HG02970 (cell line): Measurements from ENCODE around the gene LLGL1.
"Not testable (repeated sequence)": the region's sequence is repeated elsewhere in the genome, so short reads cannot be mapped to it uniquely, and the experiment has no call there.

Experiments
- ATAC-seq: cut with Tn5 transposase; IDR thresholded peaks from one replicate; pipeline ENCODE4 v1.9.1; 2021; ENCODE audit warnings: mild to moderate bottlenecking, moderate library complexity, moderate number of reproducible peaks; ENCODE audit not compliant: unreplicated experiment, low FRiP score

The LLGL1 gene

DNA sequence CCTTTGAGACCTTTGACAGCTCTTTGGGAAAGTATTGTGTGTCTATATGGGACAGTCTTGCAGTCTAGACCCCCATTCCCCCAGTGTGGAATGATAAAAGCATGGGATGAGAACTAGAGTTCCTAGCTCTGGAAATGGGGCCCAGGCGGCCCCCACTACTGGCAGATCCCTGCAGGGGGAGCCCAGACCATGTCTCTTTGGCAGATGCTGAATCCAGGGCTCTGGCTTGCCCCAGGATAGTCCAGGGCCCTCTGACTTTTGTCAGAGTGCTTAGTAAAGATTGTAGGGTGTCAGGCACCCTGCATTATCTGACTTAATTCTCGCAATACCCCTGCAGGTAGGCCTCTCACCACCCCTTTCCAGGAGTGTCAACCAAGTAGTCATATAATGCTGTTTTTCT lies 33.5 kb upstream of the LLGL1 start:
- ATAC-seq, result no peak

DNA sequence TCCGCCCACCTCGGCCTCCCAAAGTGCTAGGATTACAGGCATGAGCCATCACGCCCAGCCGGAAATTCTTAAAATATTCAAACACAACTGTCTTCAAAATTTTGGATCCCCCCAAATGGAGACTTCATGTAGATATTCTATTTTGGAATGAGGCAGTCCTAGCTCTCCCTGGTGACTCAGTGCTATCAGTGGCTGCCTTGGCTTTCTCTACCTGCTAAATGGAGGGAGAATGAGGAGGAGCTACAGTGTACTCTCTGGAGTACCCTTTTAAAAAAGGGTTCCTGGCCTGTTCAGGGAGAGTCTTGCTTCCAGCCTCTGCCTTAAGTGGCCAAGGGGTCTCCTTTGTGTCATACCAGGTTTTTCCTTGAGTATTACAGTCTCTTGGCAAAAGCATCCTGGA lies 31.0 kb upstream of the LLGL1 start:
- no peak for ATAC-seq

DNA sequence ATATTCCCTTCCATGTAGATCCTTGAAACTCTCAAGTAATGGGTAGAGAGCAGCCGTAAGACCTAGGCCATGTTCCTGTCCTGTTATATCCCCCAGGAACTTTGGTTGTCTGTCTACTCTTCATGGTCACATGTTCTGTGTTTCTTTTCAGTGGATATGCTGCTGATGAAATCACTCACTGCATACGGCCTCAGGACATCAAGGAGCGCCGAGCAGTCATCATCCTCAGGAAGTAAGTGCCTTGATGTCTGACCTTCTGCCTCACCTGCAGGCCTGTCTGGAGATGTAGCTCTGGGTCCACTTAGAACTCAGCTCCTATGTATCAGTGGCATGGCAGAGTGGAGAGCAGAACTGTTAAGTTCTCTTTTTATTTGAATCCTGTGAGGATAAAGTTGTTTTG lies 30.6 kb upstream of the LLGL1 start:
- ATAC-seq, result no peak

DNA sequence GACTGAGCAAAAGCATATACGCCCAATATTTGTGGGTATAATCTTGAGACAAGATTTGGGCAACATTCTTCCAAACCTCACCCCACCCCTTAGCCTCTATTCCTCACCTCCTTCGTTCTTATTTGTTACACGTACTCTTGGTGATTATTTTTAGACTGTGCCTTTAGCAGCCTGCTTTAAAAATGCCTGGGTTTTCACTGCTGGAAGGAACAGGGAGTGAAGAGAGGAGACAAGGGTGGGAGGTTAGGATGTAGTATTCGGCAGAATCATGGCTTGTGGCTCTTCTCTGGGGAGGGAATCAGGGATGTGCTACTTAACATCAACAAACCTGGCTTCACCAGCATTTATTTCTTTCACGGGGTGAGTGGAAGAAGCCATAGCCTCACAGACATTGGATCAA lies 30.2 kb upstream of the LLGL1 start:
- ATAC-seq, result no peak

DNA sequence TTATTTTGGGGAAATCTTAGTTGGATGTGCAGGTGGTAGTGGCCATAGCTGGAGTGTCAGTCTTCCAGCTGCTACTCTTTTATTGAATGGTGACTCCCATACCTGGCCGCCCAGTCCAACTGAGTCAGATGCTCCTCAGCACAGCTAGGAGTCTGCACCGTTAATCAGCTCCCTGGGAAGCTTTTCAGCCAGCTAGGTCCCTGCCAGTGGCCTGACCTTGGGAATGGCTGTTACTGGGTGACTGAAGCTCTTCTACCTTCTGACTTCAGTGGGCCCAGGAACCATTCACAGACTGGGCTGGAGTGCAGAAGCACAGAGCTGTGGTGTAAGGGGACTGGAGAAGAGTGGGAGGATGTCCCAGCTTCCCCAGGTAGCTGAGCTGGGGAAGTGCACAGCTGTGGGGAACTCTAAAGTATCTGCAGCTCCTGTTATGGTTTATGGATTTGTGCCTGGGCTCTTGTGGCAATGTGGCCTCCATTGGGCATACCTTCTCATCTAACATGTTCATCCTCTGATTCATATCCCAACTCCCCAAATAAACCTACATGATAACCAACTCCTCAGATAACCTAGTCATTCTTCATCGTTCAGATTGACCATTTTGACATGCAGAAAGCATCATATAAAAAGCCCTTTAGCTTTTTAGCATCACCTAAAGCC lies 27.8 kb upstream of the LLGL1 start:
- no peak for ATAC-seq

DNA sequence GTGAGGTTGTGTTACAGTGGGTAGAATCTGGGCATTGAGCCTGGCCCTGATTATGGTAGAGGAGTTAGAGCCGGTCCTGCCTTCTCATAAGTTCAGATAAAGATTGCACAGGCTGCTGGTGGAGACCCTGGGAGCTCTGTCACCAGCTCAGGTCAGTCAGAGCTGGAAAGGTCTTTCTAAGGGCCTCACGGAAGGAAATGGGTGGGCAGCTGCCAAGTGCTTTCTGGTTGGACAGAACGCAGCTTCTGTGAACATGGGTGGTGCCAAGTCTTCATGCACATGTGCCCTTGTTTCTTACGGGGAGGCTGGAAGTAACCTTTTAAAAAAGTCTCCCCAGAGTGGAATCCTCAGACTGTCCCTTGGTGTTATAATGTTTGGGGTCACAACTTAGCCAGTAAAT lies 26.9 kb upstream of the LLGL1 start:
- no peak for ATAC-seq

DNA sequence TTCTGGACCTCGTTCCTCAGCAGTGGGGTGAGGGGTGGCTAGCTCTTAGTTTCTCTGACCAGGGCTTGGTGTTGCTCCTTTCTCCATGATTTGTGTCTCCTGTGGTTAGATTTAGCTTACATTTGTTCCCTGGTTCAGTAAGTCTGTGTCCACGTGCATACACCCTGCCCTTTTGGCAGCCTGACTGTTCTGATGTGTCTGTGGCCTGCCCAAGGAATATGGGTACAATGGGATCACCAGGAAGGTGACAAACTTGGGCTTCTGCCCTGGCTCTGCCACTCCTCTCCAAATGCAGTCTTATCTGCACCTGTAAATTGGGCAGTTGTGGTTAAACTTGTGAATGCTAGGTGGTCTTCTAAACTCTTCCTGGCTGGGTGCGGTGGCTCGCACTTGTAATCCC lies 24.3 kb upstream of the LLGL1 start:
- ATAC-seq, result no peak

DNA sequence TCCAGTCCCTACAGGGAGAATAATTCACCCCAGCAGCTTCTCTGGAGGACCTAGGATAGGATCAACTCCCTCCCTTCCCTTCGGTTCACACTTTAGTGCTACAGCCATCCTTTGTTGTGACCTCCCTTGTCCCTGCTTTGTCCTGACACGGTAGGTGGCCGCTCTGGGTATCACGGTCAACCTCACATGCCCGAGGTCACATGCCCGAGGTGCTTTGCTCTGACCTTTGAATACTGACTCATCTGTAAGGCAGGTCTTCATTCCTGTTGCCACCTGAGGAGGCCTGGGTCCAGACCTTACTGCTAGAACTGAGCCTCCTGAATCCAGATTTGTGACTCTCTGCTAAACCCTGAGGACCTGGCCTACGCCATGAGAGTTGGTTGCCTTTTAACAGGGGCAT lies 22.1 kb upstream of the LLGL1 start:
- no peak for ATAC-seq

DNA sequence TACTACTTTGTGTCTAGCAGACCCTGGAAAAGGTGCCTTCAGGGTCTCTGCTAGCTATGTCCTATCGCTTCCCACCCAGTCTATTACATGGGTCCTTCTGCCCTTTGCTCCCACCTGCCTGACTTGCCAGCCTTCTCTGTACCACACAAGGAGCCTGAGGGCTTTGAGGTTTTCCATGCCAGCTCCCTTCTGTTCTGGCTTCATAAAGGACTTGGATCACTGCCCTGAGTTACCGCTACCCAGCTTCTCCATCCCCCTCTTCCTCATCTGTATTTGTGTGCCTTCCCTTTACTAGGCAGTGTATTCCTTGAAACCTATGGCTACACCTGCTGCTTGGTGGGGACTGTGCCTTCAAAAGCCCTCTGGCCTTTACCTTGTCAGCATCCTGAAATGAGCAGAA lies 19.6 kb upstream of the LLGL1 start:
- ATAC-seq, result no peak

DNA sequence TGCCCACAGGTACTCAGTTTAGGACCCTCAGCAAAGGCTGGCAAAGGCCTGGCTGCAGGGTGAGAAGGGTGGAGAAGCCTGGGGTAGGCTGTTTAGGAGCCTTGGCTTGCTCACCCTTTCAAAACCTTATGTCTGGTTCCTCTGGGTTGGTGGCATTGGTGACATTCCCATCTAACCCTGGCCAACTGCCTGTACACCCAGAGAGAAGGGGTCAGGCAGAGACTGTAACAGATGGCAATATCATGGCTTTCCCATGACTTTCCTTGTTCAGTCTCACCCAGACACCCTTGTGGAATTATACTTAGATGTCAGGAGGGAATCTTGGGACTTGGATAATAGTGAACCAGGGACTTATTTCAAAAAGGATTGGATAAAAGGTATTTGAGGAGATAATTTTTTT lies 18.5 kb upstream of the LLGL1 start:
- no peak for ATAC-seq

DNA sequence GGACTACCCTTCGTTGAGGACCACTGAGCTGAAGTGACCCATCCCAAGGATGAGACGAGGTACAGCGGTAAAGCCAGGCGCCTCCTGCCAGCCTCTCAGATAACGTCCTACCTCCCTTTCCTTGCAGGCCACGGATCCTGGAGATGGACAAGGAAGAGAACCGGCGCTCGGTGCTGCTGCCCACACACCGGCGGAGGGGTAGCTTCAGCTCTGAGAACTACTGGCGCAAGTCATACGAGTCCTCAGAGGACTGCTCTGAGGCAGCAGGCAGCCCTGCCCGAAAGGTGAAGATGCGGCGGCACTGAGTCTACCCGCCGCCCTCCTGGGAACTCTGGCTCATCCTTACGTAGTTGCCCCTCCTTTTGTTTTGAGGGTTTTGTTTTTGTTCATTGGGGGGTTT lies 17.3 kb upstream of the LLGL1 start:
- no peak for ATAC-seq

DNA sequence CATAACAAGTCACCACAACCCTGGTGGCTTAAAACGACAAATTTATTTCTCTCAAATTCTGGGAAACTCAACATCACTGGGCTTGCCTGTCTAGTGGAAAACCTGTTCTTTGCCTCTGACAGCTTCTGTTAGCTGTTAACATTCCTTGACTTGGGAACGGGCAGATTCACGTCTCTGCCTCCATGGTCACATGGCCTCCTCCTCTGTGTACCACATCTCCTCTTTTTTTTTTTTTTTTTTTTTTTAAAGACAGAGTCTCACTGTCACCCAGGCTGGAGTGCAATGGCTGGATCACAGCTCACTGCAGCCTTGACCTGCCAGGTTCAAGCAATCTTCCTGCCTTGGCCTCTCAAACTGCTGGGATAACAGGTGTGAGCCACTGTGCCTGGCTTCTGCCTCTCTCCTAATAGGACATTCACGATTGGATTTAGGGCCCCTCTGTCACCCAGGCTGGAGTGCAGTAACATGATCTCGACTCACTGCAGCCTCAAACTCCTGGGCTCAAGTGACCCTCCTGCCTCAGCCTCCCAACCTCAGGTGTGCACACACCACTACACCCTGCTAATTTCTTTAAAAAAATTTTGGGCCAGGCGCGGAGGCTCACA lies 11.7 kb upstream of the LLGL1 start:
- no peak for ATAC-seq

DNA sequence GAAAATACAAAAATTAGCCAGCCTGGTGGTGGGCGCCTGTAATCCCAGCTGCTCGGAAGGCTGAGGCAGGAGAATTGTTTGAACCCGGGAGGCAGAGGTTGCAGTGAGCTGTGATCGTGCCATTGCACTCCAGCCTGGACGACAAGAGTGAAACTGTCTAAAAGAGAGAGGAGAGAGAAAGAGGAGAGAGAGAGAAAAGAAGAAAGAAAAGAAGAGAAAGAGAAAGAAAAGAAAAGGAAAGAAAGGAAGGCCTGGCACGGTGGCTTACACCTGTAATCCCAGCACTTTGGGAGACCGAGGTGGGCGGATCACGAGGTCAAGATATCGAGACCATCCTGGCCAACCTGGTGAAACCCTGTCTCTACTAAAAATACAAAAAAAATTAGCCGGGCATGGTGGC lies 8.5 kb upstream of the LLGL1 start:
- not testable (repeated sequence) for ATAC-seq

DNA sequence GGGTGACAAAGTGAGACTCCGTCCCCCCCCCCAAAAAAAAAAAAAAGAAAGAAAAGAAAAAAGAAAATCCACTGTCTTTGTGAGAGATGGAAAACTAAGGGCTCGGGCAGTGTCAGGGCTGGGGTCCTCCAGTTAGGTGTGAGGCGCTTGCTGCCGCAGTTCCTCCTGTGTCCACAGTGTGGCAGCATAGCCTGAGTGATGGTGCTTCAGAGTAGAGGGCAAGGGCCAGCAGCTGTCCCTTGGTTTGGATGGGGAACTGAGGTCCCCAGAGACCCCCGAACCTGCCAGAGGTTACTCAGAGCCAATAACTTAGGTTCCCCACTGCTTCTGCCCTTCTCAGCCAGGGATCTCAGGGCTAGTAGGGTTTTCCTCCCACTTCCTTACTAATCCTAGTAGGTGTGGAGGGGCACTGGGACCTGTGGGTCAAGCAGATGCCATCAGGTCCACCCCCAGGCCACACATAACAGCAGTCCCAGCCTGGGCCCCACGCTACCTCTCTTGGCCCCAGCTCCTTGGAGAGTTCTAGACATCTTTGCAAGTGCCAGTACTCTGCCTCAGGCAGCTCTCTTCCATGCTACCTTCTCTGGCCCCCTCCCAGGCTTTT lies 7.9 kb upstream of the LLGL1 start:
- ATAC-seq, result no peak

DNA sequence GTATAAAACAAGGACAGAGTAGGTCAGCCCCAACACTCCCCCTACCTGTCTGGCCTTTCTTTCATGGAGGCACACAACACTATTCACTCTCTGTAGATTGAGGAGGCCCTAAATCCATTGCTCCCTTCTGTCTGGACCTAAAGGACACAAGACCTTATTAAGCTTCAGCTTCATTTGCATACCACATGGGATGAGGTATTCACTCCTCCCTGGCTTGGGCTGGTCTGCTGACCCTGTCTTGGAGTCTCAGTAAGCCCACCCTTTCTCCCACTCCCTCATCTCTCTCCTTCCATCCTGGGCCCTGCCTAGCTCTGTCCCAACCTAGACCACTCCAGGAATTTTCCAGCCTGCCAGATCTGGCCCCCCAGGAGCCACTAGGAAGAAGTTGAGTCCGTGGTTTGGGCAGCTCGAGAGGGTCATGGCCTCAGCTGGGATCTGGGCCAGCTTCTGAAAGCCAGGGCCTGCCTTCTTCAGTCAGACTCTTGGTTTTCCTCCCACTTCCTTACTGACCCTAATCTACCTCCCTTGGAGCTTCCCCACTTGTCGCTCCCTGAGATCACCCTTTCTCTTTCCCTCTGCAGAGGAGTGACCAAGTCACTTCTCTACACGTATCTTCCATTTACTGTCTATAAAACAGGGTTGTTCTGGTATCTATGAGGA lies 6.5 kb upstream of the LLGL1 start:
- no peak for ATAC-seq

DNA sequence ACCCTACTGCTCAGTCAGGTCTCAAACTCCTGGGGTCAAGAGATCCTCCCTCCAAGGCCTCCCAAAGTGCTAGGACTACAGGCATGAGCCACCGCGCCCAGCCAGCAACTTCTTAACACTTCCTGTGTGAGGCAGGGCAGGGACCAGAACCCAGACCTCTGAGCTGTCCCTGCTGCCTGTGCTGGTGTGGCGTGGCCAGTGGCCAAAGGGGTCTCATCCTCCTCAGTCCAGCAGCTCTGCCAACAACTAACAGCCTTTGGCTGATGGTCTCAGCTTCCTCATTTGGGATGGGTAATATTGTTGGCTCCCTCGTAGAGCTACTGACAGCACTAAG lies 1.4 kb upstream of the LLGL1 start:
- ATAC-seq, result no peak

DNA sequence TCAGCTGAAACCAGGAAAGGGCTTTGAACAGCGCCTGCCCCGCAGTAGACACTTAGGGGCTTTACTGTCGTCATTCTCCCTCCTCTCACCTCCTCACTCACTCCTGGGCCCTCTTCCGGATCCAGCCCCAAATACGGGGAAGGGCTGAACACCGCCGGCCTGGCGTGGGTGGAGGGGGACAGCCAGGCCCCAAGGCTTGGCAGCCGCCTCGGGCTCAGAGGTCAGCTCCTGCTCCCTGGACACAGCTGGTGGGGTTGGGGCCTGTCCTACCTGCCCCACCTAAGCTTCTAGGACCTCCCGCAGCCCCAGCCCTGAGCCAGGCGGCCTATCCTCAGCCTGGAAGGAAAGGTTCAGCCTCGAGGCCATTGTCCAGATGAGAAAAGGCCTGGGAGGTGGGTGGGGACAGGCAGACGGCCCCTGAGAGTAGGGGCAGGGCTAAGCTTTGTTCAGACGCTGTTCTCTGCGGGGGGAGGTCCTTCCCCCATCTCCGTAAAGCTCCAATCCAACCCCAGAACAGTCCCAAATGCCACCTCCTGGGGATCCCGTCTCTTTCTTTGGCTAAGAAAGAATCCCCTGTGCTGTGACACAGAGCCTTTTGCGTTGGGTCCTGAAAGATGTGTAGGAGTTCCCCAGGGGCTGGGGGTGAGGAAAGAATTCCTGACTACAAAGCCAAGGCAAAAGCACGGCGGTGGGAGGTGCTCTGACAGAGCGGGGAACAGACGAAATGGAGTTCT lies 881 bp upstream of the LLGL1 start:
- ATAC-seq, result no peak

DNA sequence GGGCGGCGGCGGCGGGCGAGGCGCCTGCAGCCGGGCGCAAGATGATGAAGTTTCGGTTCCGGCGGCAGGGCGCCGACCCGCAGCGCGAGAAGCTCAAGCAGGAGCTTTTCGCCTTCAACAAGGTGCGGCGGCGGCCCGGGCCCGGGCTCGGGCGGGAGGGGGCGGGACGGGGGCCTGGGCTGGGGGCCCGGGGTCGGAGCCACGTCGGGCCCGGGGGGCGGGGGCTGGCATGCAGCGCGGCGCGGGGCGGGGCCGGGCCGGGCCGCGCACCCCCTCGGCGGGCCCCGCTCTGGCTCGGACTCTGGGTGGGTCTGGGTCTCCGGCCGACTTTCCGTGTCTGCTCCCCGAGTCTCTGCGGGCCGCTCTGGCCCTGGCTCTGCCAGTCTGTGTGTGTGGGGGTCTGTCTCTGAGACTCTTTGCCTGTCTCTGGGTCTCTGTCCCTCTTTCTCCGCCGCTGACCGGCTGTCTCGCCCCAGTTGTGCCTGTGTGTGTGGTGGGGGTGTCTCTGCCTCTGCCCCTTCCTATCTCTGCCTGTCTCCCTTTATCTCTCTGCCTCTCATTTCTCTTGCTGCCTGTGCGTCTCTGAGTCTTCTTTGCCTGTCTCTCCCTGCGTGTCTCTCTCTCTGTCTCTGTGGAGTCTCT lies 328 bp downstream of the LLGL1 start:
- no peak for ATAC-seq

DNA sequence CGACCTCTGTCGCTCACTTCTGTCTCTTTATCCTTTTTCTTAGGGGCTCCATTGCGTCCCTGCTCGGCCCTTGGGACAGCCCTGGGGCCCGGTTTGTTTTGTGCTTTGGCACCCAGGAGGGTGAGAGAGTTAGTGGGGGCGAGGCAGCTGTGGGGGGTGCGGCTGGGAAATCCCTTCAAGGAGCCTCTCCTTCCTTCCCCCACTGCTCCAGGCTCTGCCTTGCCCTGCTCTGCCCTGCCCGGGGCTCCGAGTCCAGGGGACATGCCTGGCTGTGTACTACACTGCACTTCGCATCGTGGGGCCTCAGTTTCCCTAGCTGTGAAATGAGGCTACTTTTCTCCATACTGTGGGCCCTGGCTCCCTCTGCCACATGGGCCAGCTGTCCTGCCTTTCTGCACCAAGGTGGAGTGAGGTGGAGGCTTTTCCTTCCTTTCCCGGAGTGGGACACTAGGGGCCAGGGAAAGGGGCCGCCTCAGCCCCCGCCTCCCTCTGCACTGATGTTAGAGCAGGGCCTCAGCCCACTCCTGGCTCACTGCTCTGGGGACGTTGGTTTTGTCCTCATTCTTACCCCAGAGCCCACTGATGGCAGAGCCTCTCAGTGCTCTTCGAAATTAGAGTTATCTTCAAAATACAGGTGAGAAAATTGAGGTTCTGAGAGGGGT lies 980 bp downstream of the LLGL1 start:
- no peak for ATAC-seq

DNA sequence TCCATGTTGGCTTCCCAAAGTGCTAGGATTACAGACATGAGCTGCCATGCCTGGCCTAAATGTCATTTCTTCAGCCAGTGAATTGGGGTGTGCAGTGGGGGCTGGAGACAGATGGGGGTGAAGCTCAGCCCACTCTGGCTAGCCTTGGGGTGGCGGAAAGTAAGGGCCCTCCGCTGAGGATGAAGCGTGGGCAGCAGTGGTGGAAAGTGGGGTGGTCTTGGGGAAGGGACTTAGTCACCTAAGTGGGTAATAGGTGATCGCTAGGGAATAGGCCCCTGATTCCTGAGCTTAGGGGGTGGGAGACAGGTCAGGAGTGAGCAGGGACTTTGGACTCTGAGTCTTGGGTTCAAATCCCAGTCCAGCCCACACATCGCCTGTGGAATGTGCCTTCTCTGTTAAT lies 2.2 kb downstream of the LLGL1 start:
- no peak for ATAC-seq
